ENCODE measurements around the gene CFAP410. TPM values are rescaled to one million over a fixed set of nuclear protein-coding genes. Genes with fewer than 3 reads are reported as not detected.
"Not testable (repeated sequence)": the region's sequence is repeated elsewhere in the genome, so short reads cannot be mapped to it uniquely, and the experiment has no call there.

The CFAP410 gene
- total RNA-seq, 3 donors from 2014 or later = 22.0 to 33.0 (median 26.6) TPM

GRCh38 chr21:44347911-44348451, 8.8 kb upstream of the CFAP410 start:
- DNase-seq = peak in 2 of 3 donors; percentile 37 to 40
- Histone ChIP-seq H3K9me3 (no peaks in the 10 kb centered on the region), H3K4me3 (no peak overlapping the region), H3K36me3 (ENCODE audit: low read depth) (no peaks in the 10 kb centered on the region), H3K4me1 (ENCODE audit: low read depth) (peaks cover 12% of the 10 kb centered on the region)
- no peak for TF ChIP-seq CTCF (IDR thresholded peaks at IDR 0.05)
- ATAC-seq = peak; percentile 40
- intact Hi-C loops (cut with DNase I, micrococcal nuclease) = no loop called here

GRCh38 chr21:44345495-44345894, 6.3 kb upstream of the CFAP410 start:
- ATAC-seq = no peak
- no peak overlapping the region for H3K4me3 ChIP-seq
- H3K4me1 ChIP-seq (ENCODE audit: low read depth) = peaks cover 12% of the 10 kb centered on the region
- no peak for TF ChIP-seq CTCF (IDR thresholded peaks at IDR 0.05)
- no peaks in the 10 kb centered on the region for H3K36me3 ChIP-seq (ENCODE audit: low read depth)
- intact Hi-C loops (cut with DNase I, micrococcal nuclease) = no loop called here
- DNase-seq = peak in 2 of 3 donors; percentile 18 to 38
- no peaks in the 10 kb centered on the region for H3K9me3 ChIP-seq

- ATAC-seq (no peak), DNase-seq (peak in 2 of 3 donors; percentile 28 to 51)
- Histone ChIP-seq H3K4me3 (no peak overlapping the region), H3K9me3 (no peaks in the 10 kb centered on the region), H3K36me3 (ENCODE audit: low read depth) (no peaks in the 10 kb centered on the region), H3K4me1 (ENCODE audit: low read depth) (peaks cover 18% of the 10 kb centered on the region)
- intact Hi-C loops (cut with DNase I, micrococcal nuclease) = no loop called here
- no peak for TF ChIP-seq CTCF (IDR thresholded peaks at IDR 0.05)
These were observed 5.5 kb upstream of the CFAP410 start for GRCh38 chr21:44344541-44345183.

GRCh38 chr21:44342981-44343380, 3.8 kb upstream of the CFAP410 start:
- intact Hi-C loops (cut with DNase I, micrococcal nuclease); H3K4me3 ChIP-seq; ATAC-seq: not testable (repeated sequence)

GRCh38 chr21:44341726-44342458, 2.7 kb upstream of the CFAP410 start:
- H3K36me3 ChIP-seq (ENCODE audit: low read depth); H3K4me3 ChIP-seq; intact Hi-C loops (cut with DNase I, micrococcal nuclease); H3K9me3 ChIP-seq; ATAC-seq: not testable (repeated sequence)
- peak in 1 of 3 donors; percentile 21 for DNase-seq
- peaks cover 12% of the 10 kb centered on the region for H3K4me1 ChIP-seq (ENCODE audit: low read depth)

More at GRCh38 chr21:44342981-44343380, 3.8 kb upstream of the CFAP410 start:
- not testable (repeated sequence) for H3K36me3 ChIP-seq (ENCODE audit: low read depth); H3K9me3 ChIP-seq; H3K4me1 ChIP-seq (ENCODE audit: low read depth)
- peak in 1 of 3 donors; percentile 5 for DNase-seq

GRCh38 chr21:44337941-44338895, 972 bp downstream of the CFAP410 start:
- TF ChIP-seq CTCF (IDR thresholded peaks at IDR 0.05) = peak; percentile 15
- H3K9me3 ChIP-seq = no peaks in the 10 kb centered on the region
- no peaks in the 10 kb centered on the region for H3K36me3 ChIP-seq (ENCODE audit: low read depth)
- DNase-seq (peak; percentile 74 to 82 (median 79)), ATAC-seq (peak; percentile 48)
- H3K4me1 ChIP-seq (ENCODE audit: low read depth) = peaks cover 12% of the 10 kb centered on the region
- intact Hi-C loops (cut with DNase I, micrococcal nuclease) = no loop called here
- H3K4me3 ChIP-seq = no peak overlapping the region

Measured in mucosa of descending colon (tissue), 3 donors.